Mucosa of descending colon (tissue), 3 donors: ENCODE data around the gene TGFBR2. TPM values are rescaled to one million over a fixed set of nuclear protein-coding genes. Genes with fewer than 3 reads are reported as not detected.

ENCODE experiments used
- ATAC-seq: fragments of 200-7000 bp; cut with Tn5 transposase; one replicate; pipeline ENCODE4 v1.9.1; 2020; ENCODE audit warnings: mild to moderate bottlenecking, moderate library complexity
- DNase-seq, 3 donors: peaks; one replicate each; pipeline ENCODE4 v3.0.0-alpha.2; 2020
- H3K36me3 ChIP-seq: fragments of 200-600 bp; one replicate; pipeline ENCODE4 v1.8.0; 2021; ENCODE audit warnings: low read depth, mild to moderate bottlenecking
- H3K4me1 ChIP-seq: fragments of 200-600 bp; one replicate; pipeline ENCODE4 v1.8.0; 2021; ENCODE audit warnings: low read depth, mild to moderate bottlenecking
- H3K4me3 ChIP-seq: fragments of 200-600 bp; one replicate; pipeline ENCODE4 v1.8.0; 2021; ENCODE audit warnings: mild to moderate bottlenecking
- H3K9me3 ChIP-seq: fragments of 200-600 bp; one replicate; pipeline ENCODE4 v1.8.0; 2021; ENCODE audit warnings: mild to moderate bottlenecking
- CTCF ChIP-seq: fragments of 200-600 bp; IDR thresholded peaks from one replicate; pipeline ENCODE4 v1.8.0; 2022; ENCODE audit warnings: antibody characterized with exemption, mild to moderate bottlenecking
- intact Hi-C, 2 donors: fragments of 100-400 bp; cut with DNase I in 1 of 2; cut with micrococcal nuclease in 1 of 2; formaldehyde crosslinking; loops; one replicate each; pipeline versions ENCODE4 v1.11.0 to v1.11.1; 2022; cut with DNase I, micrococcal nuclease
- total RNA-seq, 3 donors: library from RNA; stranded (reverse); fragmentation: NEBNext Ultra II Directional in 2 of 3; extraction: Animal tissue kit (Norgen Biotek cat#: 25700) in 2 of 3; gene quantifications; one replicate each; pipeline versions ENCODE4 v1.2.1 to v1.2.4, GENCODE V29; 2021 to 2023
- donor health status: DM: no; HTN: no; CAD: no; lungs with moderate emphysema.
- donor health status: DM: no; HTN: no; CAD: no.
- donor health status: DM: no; HTN: yes; CAD: no.

Gene TGFBR2
- total RNA-seq, 3 donors from 2014 or later: 39.0 to 134 (median 71.4) TPM

- no peak for TF ChIP-seq CTCF
- no peak for DNase-seq
- Histone ChIP-seq H3K4me1 (peaks cover 21% of the 10 kb centered on the region), H3K36me3 (no peaks in the 10 kb centered on the region), H3K9me3 (no peaks in the 10 kb centered on the region), H3K4me3 (no peak overlapping the region)
- intact Hi-C loops: loop anchor here (10.0 kb wide), 3 partner anchors 178 to 648 kb away; no protein-coding TSS in a partner anchor
- ATAC-seq: no peak
These were observed 86.2 kb downstream of the TGFBR2 start for GRCh38 chr3:30692498-30693130.

- H3K9me3 ChIP-seq: no peaks in the 10 kb centered on the region
- intact Hi-C loops: loop anchor here (10.0 kb wide), 3 partner anchors 179 to 649 kb away; no protein-coding TSS in a partner anchor
- H3K4me3 ChIP-seq: no peak overlapping the region
- H3K36me3 ChIP-seq: no peaks in the 10 kb centered on the region
- DNase-seq (peak in 1 of 3 donors; percentile 61), ATAC-seq (peak; percentile 60)
- TF ChIP-seq CTCF: peak; percentile 44
- H3K4me1 ChIP-seq: peaks cover 14% of the 10 kb centered on the region
These were observed 87.2 kb downstream of the TGFBR2 start for GRCh38 chr3:30693470-30694120.

GRCh38 chr3:30694148-30694547 is 87.7 kb downstream of the TGFBR2 start:
- Histone ChIP-seq H3K4me1 (peaks cover 9% of the 10 kb centered on the region), H3K4me3 (no peak overlapping the region), H3K9me3 (no peaks in the 10 kb centered on the region), H3K36me3 (no peaks in the 10 kb centered on the region)
- intact Hi-C loops: loop anchor here (10.0 kb wide), 3 partner anchors 179 to 649 kb away; no protein-coding TSS in a partner anchor
- no peak for TF ChIP-seq CTCF
- no peak for DNase-seq
- ATAC-seq: no peak

- ATAC-seq: no peak
- no peak for DNase-seq
- intact Hi-C loops: loop anchor here (10.0 kb wide), 3 partner anchors 180 to 650 kb away; no protein-coding TSS in a partner anchor
- Histone ChIP-seq H3K9me3 (no peaks in the 10 kb centered on the region), H3K4me3 (no peak overlapping the region), H3K36me3 (no peaks in the 10 kb centered on the region), H3K4me1 (peaks cover 4% of the 10 kb centered on the region)
- no peak for TF ChIP-seq CTCF
These were observed 88.3 kb downstream of the TGFBR2 start for GRCh38 chr3:30694668-30695067.

- Histone ChIP-seq H3K4me3 (no peak overlapping the region), H3K9me3 (no peaks in the 10 kb centered on the region), H3K36me3 (no peaks in the 10 kb centered on the region), H3K4me1 (no peaks in the 10 kb centered on the region)
- DNase-seq: no peak
- no peak for TF ChIP-seq CTCF
- ATAC-seq: no peak
- intact Hi-C loops: loop anchor here (10.0 kb wide), 3 partner anchors 181 to 651 kb away; no protein-coding TSS in a partner anchor
These were observed 89.1 kb downstream of the TGFBR2 start for GRCh38 chr3:30695302-30696061.
